Neural cell (in vitro differentiated cells): ENCODE measurements around the gene CLCN5.
A peak's percentile ranks its signal among the peaks of the same experiment; 100 is the strongest.

Source experiments
- CTCF ChIP-seq: fragments of 450-650 bp; IDR thresholded peaks from 2 replicates; pipeline ENCODE4 v1.5.1; 2014; ENCODE audit warnings: antibody characterized with exemption, mild to moderate bottlenecking, moderate library complexity; ENCODE audit not compliant: poor library complexity, severe bottlenecking
- EZH2 ChIP-seq: fragments of 200-600, 300-800 bp; shearing (Covaris generic), sonication (generic); IDR thresholded peaks from 2 replicates; pipeline ENCODE4 v1.6.1; 2014; ENCODE audit warnings: antibody characterized with exemption, low read length, borderline replicate concordance, mild to moderate bottlenecking; ENCODE audit not compliant: insufficient read depth, poor library complexity, severe bottlenecking
- POLR2AphosphoS5 ChIP-seq: IDR thresholded peaks from 2 replicates; pipeline ENCODE4 v1.6.1; 2012
- RAD21 ChIP-seq: fragments of 450-650 bp; conservative IDR thresholded peaks from 2 replicates; pipeline ENCODE4 v1.6.1; 2014; ENCODE audit warnings: antibody characterized with exemption, mild to moderate bottlenecking, moderate library complexity
- REST ChIP-seq: IDR thresholded peaks from 2 replicates; pipeline ENCODE4 v1.6.1; 2012; ENCODE audit warnings: borderline replicate concordance
- TAF1 ChIP-seq: IDR thresholded peaks from 2 replicates; pipeline ENCODE4 v1.6.1; 2012; ENCODE audit warnings: low read depth

GRCh38 chrX:49995107-49995731 is 72.8 kb downstream of the CLCN5 start:
- no peak for TF ChIP-seq REST
- TF ChIP-seq CTCF: no peak
- peak; percentile 63 for TF ChIP-seq POLR2AphosphoS5
- no peak for TF ChIP-seq TAF1
- no peak for TF ChIP-seq EZH2
- TF ChIP-seq RAD21: no peak
